ENCODE data around the gene PRTFDC1. TPM values are rescaled to one million over a fixed set of nuclear protein-coding genes. Genes with fewer than 3 reads are reported as not detected.

PRTFDC1 gene
- total RNA-seq, 1 experiment from 2014 or later: not detected

- TF ChIP-seq POLR2A (IDR thresholded peaks at IDR 0.05; ENCODE audit: borderline replicate concordance, extremely low read depth, insufficient read depth, insufficient read length) (no peak), TCF7L2 (IDR thresholded peaks at IDR 0.05; ENCODE audit: borderline replicate concordance, extremely low read depth, insufficient read depth, insufficient read length) (no peak), CEBPB (IDR thresholded peaks at IDR 0.05; ENCODE audit: low read depth) (no peak), ELF1 (IDR thresholded peaks at IDR 0.05; ENCODE audit: borderline replicate concordance, low read depth) (no peak), MAX (IDR thresholded peaks at IDR 0.05) (no peak), SRF (IDR thresholded peaks at IDR 0.05; ENCODE audit: low read depth) (no peak), ZNF274 (IDR thresholded peaks at IDR 0.05; ENCODE audit: low read depth, low read length) (no peak), YY1 (IDR thresholded peaks at IDR 0.05; ENCODE audit: extremely low read depth, insufficient replicate concordance, low read depth, low read length) (no peak), FOSL1 (IDR thresholded peaks at IDR 0.05; ENCODE audit: low read depth) (no peak), RAD21 (IDR thresholded peaks at IDR 0.05; ENCODE audit: low read depth) (no peak), EGR1 (IDR thresholded peaks at IDR 0.05; ENCODE audit: low read depth) (no peak)
- TF ChIP-seq, protein P1, sequence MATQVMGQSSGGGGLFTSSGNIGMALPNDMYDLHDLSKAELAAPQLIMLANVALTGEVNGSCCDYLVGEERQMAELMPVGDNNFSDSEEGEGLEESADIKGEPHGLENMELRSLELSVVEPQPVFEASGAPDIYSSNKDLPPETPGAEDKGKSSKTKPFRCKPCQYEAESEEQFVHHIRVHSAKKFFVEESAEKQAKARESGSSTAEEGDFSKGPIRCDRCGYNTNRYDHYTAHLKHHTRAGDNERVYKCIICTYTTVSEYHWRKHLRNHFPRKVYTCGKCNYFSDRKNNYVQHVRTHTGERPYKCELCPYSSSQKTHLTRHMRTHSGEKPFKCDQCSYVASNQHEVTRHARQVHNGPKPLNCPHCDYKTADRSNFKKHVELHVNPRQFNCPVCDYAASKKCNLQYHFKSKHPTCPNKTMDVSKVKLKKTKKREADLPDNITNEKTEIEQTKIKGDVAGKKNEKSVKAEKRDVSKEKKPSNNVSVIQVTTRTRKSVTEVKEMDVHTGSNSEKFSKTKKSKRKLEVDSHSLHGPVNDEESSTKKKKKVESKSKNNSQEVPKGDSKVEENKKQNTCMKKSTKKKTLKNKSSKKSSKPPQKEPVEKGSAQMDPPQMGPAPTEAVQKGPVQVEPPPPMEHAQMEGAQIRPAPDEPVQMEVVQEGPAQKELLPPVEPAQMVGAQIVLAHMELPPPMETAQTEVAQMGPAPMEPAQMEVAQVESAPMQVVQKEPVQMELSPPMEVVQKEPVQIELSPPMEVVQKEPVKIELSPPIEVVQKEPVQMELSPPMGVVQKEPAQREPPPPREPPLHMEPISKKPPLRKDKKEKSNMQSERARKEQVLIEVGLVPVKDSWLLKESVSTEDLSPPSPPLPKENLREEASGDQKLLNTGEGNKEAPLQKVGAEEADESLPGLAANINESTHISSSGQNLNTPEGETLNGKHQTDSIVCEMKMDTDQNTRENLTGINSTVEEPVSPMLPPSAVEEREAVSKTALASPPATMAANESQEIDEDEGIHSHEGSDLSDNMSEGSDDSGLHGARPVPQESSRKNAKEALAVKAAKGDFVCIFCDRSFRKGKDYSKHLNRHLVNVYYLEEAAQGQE (IDR thresholded peaks at IDR 0.05; ENCODE audit: low read depth): no peak
- TF ChIP-seq, protein P2, sequence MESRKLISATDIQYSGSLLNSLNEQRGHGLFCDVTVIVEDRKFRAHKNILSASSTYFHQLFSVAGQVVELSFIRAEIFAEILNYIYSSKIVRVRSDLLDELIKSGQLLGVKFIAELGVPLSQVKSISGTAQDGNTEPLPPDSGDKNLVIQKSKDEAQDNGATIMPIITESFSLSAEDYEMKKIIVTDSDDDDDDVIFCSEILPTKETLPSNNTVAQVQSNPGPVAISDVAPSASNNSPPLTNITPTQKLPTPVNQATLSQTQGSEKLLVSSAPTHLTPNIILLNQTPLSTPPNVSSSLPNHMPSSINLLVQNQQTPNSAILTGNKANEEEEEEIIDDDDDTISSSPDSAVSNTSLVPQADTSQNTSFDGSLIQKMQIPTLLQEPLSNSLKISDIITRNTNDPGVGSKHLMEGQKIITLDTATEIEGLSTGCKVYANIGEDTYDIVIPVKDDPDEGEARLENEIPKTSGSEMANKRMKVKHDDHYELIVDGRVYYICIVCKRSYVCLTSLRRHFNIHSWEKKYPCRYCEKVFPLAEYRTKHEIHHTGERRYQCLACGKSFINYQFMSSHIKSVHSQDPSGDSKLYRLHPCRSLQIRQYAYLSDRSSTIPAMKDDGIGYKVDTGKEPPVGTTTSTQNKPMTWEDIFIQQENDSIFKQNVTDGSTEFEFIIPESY (IDR thresholded peaks at IDR 0.05; ENCODE audit: extremely low read depth, insufficient replicate concordance, low read length): no peak
- no peak overlapping the region for H3K4me3 ChIP-seq (replicated peaks in 1 of 2; ENCODE audit: low read depth in 1 of 2, low read length in 2 of 2)
- BruUV-seq (replicated peaks): no TSS peak
- H3K36me3 ChIP-seq (ENCODE audit: control insufficient read depth in 1 of 2, insufficient read depth in 2 of 2, low read length in 2 of 2): no peaks in the 10 kb centered on the region
- ChIA-PET CTCF (no interaction called here), POLR2A (interaction anchor here (1.1 kb wide), 1 partner anchor 10 kb away, joined by 3 read pairs; no protein-coding TSS in a partner anchor), RAD21 (ENCODE audit: low non-redundant PET in 1 of 2, low total read pairs in 2 of 2, uncharacterized antibody in 2 of 2, unreplicated experiment in 2 of 2) (no interaction called here)
- H3K27ac ChIP-seq (ENCODE audit: low read depth, low read length): no peak overlapping the region
- H4K20me1 ChIP-seq (ENCODE audit: insufficient read depth): no peaks in the 10 kb centered on the region
- no peak overlapping the region for H3K9ac ChIP-seq (ENCODE audit: low read length)
- no peak overlapping the region for H3K4me2 ChIP-seq (ENCODE audit: low read length)
- no peak for DNase-seq (ENCODE audit: low read depth, low spot score)
- no peak overlapping the region for H2AFZ ChIP-seq (ENCODE audit: low read depth, low read length, poor library complexity, severe bottlenecking)
- no peaks in the 10 kb centered on the region for H3K4me1 ChIP-seq (ENCODE audit: control insufficient read depth in 1 of 2, insufficient read depth in 2 of 2, low read length in 2 of 2)
- intact Hi-C loops (cut with micrococcal nuclease): no loop called here
- no peaks in the 10 kb centered on the region for H3K9me3 ChIP-seq (ENCODE audit: control insufficient read depth in 1 of 2, insufficient read depth in 1 of 2, low read depth in 1 of 2, low read length in 2 of 2)
- H3K27me3 ChIP-seq (ENCODE audit: insufficient read depth, low read length): no peaks in the 10 kb centered on the region
- H3K79me2 ChIP-seq (ENCODE audit: insufficient read depth, low read length): no peaks in the 10 kb centered on the region
- H3K9me2 ChIP-seq (ENCODE audit: insufficient read depth): no peaks in the 10 kb centered on the region
- no peak for ATAC-seq
These were observed 93.8 kb downstream of the PRTFDC1 start for GRCh38 chr10:24858288-24859270.

Measured in HCT116 (cell line).